Right lobe of liver (tissue), 6 donors: ENCODE measurements around the gene RGS16. TPM values are rescaled to one million over a fixed set of nuclear protein-coding genes. Genes with fewer than 3 reads are reported as not detected.

Source experiments
- ATAC-seq, 4 donors: fragments of 200-7000 bp; cut with Tn5 transposase; one replicate each; pipeline ENCODE4 v1.9.1; 2020; ENCODE audit warnings: mild to moderate bottlenecking in 4 of 4, moderate library complexity in 4 of 4
- DNase-seq, 3 donors: peaks; one replicate each; pipeline ENCODE4 v3.0.0-alpha.2; 2020
- H3K27ac ChIP-seq, 3 donors: fragments of 200-600 bp; one replicate each; pipeline ENCODE4 v1.8.0; 2022
- H3K27me3 ChIP-seq, 2 donors: fragments of 200-600 bp; one replicate each; pipeline ENCODE4 v1.8.0; 2022
- H3K36me3 ChIP-seq, 4 donors: fragments of 200-600 bp; sonication (generic) in 1 of 4; one replicate each; pipeline versions ENCODE4 v1.5.1 to v1.8.0; 2017 to 2022; ENCODE audit warnings: control low read depth in 1 of 4
- H3K4me1 ChIP-seq, 4 donors: fragments of 200-600 bp; sonication (generic) in 1 of 4; one replicate each; pipeline versions ENCODE4 v1.5.1 to v1.8.0; 2017 to 2022; ENCODE audit warnings: control low read depth in 1 of 4
- H3K4me3 ChIP-seq, 3 donors: fragments of 200-600 bp; one replicate each; pipeline ENCODE4 v1.8.0; 2022
- H3K9me3 ChIP-seq, 4 donors: fragments of 200-600 bp; sonication (generic) in 1 of 4; one replicate each; pipeline versions ENCODE4 v1.5.1 to v1.8.0; 2017 to 2022; ENCODE audit warnings: control low read depth in 1 of 4
- CTCF ChIP-seq, 4 donors: fragments of 200-600 bp in 3 of 4; fragments of 450-650 bp in 1 of 4; IDR thresholded peaks; one replicate each; pipeline versions ENCODE4 v1.5.1 to v1.8.0; 2016 to 2022; ENCODE audit warnings: antibody characterized with exemption in 4 of 4, mild to moderate bottlenecking in 2 of 4
- POLR2A ChIP-seq: fragments of 450-650 bp; IDR thresholded peaks from one replicate; pipeline ENCODE4 v1.6.1; 2017; ENCODE audit warnings: antibody characterized with exemption, mild to moderate bottlenecking
- WGBS: methylation state at CpG from one replicate; pipeline ENCODE4 v1.1.6; 2018; ENCODE audit warnings: low coverage, low lambda C conversion rate; ENCODE audit not compliant: insufficient coverage; ENCODE audit errors: missing lambda C conversion rate; 5-methylcytosine and 5-hydroxymethylcytosine counted together
- intact Hi-C, 2 donors: fragments of 100-400 bp; cut with DNase I; formaldehyde crosslinking; loops; one replicate each; pipeline versions ENCODE4 v1.11.2 to v1.14.1; 2022
- total RNA-seq, 6 experiments: library from RNA; depleted of rRNA in 2 of 6; stranded (reverse); fragments of >200 nt in 2 of 6; fragmentation: NEBNext Ultra II Directional in 3 of 6; extraction: Animal tissue kit (Norgen Biotek cat#: 25700) in 3 of 6; gene quantifications; one replicate each; pipeline versions ENCODE4 v1.1.0 to v1.2.4, GENCODE V29; 2016 to 2023
- donor health status: DM: no; HTN: yes; CAD: no.
- donor health status: DM: no; HTN: no; CAD: no.
- donor health status: DM: no; HTN: no; CAD: no.
- donor health status: DM: no; HTN: yes; CAD: no.
- donor health status: DM: no; HTN: yes; CAD: no.

RGS16 gene
- total RNA-seq, 6 experiments from 2014 or later, result 0.15 to 3.4 (median 0.99) TPM

DNA sequence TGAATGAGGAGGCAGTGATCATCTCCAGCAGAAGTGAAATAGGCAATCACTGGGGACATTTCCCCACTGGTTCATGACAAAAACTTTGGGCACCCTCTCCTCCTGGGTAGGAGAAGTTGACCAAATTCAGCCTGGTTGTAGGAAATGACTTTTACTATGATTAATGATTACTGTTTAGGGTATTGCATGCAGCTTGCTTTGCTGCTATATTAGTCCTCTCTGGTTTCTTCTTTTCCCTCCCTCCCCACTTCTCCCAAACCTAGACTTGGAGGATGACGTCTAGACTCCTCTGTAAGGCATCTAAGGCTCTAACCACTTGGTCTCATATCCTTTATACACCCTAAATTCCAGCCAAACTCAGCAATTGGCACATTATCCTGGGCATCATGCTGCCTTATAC lies 3.4 kb upstream of the RGS16 start:
- H3K27ac ChIP-seq, result no peak overlapping the region
- no peak for TF ChIP-seq POLR2A
- TF ChIP-seq CTCF (IDR thresholded peaks at IDR 0.05), result no peak
- peaks cover 0 to 9% (median 3%) of the 10 kb centered on the region in 4 donors for H3K4me1 ChIP-seq
- 44% methylated on average over 1 of the region's 1 CpG for WGBS
- no peak for DNase-seq
- H3K4me3 ChIP-seq, result no peak overlapping the region
- H3K27me3 ChIP-seq, result no peaks in the 10 kb centered on the region
- intact Hi-C loops, result no loop called here
- H3K36me3 ChIP-seq, result no peaks in the 10 kb centered on the region
- ATAC-seq, result no peak
- H3K9me3 ChIP-seq, result no peaks in the 10 kb centered on the region

DNA sequence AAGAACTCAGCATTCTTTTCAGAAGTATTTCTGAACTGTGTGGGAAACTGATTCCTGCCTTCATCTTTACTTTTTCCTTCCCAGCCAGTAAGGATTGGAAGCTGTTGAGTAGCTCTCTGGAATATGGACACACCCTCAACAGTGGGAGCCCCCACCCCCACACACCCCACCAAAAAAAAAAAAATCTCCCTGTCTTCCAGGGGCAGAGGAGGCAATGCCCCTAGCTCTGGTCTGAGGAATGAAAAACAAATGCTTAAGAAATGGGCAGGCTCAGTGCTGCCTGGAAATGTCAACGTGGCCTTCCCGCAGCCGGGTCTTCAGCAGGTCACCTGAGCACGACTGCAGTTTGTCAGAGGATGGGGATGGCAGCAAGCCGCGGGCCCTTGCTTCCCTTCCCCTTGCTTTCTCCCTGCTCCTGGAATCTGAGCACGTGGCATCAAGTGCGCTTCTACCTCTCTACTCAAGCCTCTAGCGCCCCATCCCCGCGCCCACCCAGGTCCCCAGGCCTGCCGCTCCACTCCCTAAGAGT lies 479 bp downstream of the RGS16 start:
- peak in 2 of 4 donors; percentile 4 to 5 for ATAC-seq

DNA sequence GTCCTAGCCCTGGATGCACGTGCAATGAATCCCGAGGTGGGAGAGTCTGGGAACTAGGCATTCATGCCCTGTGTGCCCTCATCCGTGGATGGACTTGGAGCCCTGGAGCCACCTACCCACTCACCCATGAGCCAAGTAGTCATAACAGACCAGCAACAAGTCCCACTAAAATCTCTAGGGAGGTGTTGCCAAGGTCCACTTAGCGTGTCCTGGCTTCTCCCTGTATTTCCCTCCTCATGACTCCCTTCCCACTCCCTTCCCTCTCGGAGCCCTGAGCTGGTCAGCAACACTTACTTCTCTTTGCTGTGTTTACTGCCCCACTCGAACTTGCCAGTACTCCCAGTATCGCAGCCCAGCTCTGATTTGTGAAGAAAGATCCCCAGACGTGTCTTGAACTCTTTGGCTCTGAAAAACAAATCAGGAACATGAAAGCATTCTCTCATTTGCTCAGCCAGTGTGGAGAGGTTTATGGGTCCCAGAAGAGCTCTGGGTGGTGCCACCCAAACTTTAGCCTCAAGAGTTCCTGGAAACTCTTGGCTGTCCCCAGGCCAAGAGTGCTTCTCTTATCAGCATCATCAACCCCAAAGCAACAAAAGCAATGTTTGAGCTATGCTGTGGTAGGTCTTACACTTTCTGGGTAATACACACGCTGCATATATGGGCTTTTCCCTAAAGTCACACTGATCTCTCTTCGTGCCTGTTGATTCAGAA lies 1.1 kb downstream of the RGS16 start:
- Histone ChIP-seq H3K27ac (no peak overlapping the region), H3K36me3 (no peaks in the 10 kb centered on the region), H3K9me3 (no peaks in the 10 kb centered on the region), H3K4me3 (peak overlapping the region in 1 of 3 donors; percentile 31), H3K27me3 (no peaks in the 10 kb centered on the region), H3K4me1 (peaks cover 0 to 9% (median 4%) of the 10 kb centered on the region in 4 donors)
- DNase-seq (no peak), ATAC-seq (no peak)
- 30% methylated on average over 10 of the region's 10 CpGs for WGBS
- TF ChIP-seq POLR2A (no peak), CTCF (IDR thresholded peaks at IDR 0.05) (no peak)
- intact Hi-C loops, result no loop called here

More for the DNA sequence above, 479 bp downstream of the RGS16 start:
- peak overlapping the region; percentile 31 to 47 (median 37) for H3K4me3 ChIP-seq
- H3K36me3 ChIP-seq, result no peaks in the 10 kb centered on the region
- H3K27me3 ChIP-seq, result no peaks in the 10 kb centered on the region
- TF ChIP-seq POLR2A, result no peak
- TF ChIP-seq CTCF (IDR thresholded peaks at IDR 0.05), result no peak
- DNase-seq, result no peak
- H3K27ac ChIP-seq, result peak overlapping the region in 1 of 3 donors; percentile 46
- H3K4me1 ChIP-seq, result peaks cover 0 to 9% (median 4%) of the 10 kb centered on the region in 4 donors
- WGBS, result 3% methylated on average over 12 of the region's 12 CpGs
- no peaks in the 10 kb centered on the region for H3K9me3 ChIP-seq
- intact Hi-C loops, result no loop called here

- ATAC-seq (no peak), DNase-seq (no peak)
- H3K36me3 ChIP-seq, result no peaks in the 10 kb centered on the region
- H3K4me3 ChIP-seq, result peak overlapping the region in 1 of 3 donors; percentile 7
- H3K27me3 ChIP-seq, result no peaks in the 10 kb centered on the region
- H3K4me1 ChIP-seq, result peaks cover 0 to 9% (median 4%) of the 10 kb centered on the region in 4 donors
- WGBS, result 13% methylated on average over 3 of the region's 4 CpGs
- H3K27ac ChIP-seq, result no peak overlapping the region
- intact Hi-C loops, result no loop called here
- no peaks in the 10 kb centered on the region for H3K9me3 ChIP-seq
- TF ChIP-seq CTCF (IDR thresholded peaks at IDR 0.05) (no peak), POLR2A (no peak)
These were observed 2.3 kb downstream of the RGS16 start for GRCh38 chr1:182601913-182602312.
